RWPE2 (cell line): Measurements from ENCODE around the gene RNASE7.

Experiments used
- ATAC-seq: fragments of 200-7000 bp; cut with Tn5 transposase; 3 replicates; pipeline ENCODE4 v1.9.1; 2021; ENCODE audit warnings: low read depth
- DNase-seq: peaks from one replicate; pipeline ENCODE4 v3.0.0-alpha.2; 2020; ENCODE audit warnings: low spot score
- H3K27ac ChIP-seq: fragments of 450-650 bp; 2 replicates; pipeline ENCODE4 v1.5.1; 2017; ENCODE audit warnings: mild to moderate bottlenecking; ENCODE audit not compliant: poor library complexity, severe bottlenecking
- H3K27me3 ChIP-seq: fragments of 250-450 bp; sonication (Bioruptor Pico); 2 replicates; pipeline ENCODE4 v1.5.1; 2021; ENCODE audit warnings: mild to moderate bottlenecking, moderate library complexity; ENCODE audit not compliant: insufficient read depth, poor library complexity, severe bottlenecking
- H3K36me3 ChIP-seq: fragments of 250-450 bp; sonication (Bioruptor Pico); 2 replicates; pipeline ENCODE4 v1.5.1; 2020; ENCODE audit warnings: low read depth, mild to moderate bottlenecking, moderate library complexity
- H3K4me1 ChIP-seq: fragments of 250-450 bp; sonication (Bioruptor Pico); 2 replicates; pipeline ENCODE4 v1.5.1; 2021; ENCODE audit warnings: mild to moderate bottlenecking, moderate library complexity; ENCODE audit not compliant: insufficient read depth, poor library complexity, severe bottlenecking
- H3K4me3 ChIP-seq: fragments of 250-450 bp; sonication (Bioruptor Pico); 2 replicates; pipeline ENCODE4 v1.5.1; 2021; ENCODE audit warnings: mild to moderate bottlenecking, moderate library complexity; ENCODE audit not compliant: severe bottlenecking
- H3K9me3 ChIP-seq: fragments of 250-450 bp; sonication (Bioruptor Pico); 2 replicates; pipeline ENCODE4 v1.5.1; 2021; ENCODE audit warnings: mild to moderate bottlenecking, moderate library complexity; ENCODE audit not compliant: severe bottlenecking
- TF ChIP-seq, protein P1 (sequence below): fragments of 450-650 bp; IDR thresholded peaks from one replicate; pipeline ENCODE4 v1.5.1; 2017; ENCODE audit warnings: mild to moderate bottlenecking, moderate library complexity; ENCODE audit not compliant: poor library complexity, severe bottlenecking

RNASE7 gene

DNA sequence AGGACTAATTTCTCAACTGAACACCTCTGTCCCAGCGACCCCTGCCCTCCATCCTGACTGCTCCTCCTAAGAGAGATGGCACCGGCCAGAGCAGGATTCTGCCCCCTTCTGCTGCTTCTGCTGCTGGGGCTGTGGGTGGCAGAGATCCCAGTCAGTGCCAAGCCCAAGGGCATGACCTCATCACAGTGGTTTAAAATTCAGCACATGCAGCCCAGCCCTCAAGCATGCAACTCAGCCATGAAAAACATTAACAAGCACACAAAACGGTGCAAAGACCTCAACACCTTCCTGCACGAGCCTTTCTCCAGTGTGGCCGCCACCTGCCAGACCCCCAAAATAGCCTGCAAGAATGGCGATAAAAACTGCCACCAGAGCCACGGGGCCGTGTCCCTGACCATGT is 756 bp downstream of the RNASE7 start:
- H3K4me1 ChIP-seq, result peaks cover 33% of the 10 kb centered on the region
- no peak for ATAC-seq

GRCh38 chr14:21043387-21043973 is 1.3 kb downstream of the RNASE7 start:
- H3K4me3 ChIP-seq, result no peak overlapping the region
- TF ChIP-seq, protein P1, sequence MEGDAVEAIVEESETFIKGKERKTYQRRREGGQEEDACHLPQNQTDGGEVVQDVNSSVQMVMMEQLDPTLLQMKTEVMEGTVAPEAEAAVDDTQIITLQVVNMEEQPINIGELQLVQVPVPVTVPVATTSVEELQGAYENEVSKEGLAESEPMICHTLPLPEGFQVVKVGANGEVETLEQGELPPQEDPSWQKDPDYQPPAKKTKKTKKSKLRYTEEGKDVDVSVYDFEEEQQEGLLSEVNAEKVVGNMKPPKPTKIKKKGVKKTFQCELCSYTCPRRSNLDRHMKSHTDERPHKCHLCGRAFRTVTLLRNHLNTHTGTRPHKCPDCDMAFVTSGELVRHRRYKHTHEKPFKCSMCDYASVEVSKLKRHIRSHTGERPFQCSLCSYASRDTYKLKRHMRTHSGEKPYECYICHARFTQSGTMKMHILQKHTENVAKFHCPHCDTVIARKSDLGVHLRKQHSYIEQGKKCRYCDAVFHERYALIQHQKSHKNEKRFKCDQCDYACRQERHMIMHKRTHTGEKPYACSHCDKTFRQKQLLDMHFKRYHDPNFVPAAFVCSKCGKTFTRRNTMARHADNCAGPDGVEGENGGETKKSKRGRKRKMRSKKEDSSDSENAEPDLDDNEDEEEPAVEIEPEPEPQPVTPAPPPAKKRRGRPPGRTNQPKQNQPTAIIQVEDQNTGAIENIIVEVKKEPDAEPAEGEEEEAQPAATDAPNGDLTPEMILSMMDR, result no peak
- H3K27ac ChIP-seq, result no peak overlapping the region
- DNase-seq, result no peak
- H3K36me3 ChIP-seq, result no peaks in the 10 kb centered on the region
- no peaks in the 10 kb centered on the region for H3K27me3 ChIP-seq
- ATAC-seq, result no peak
- no peaks in the 10 kb centered on the region for H3K9me3 ChIP-seq
- H3K4me1 ChIP-seq, result peaks cover 33% of the 10 kb centered on the region

More for the DNA sequence above, 756 bp downstream of the RNASE7 start:
- H3K4me3 ChIP-seq, result no peak overlapping the region
- no peaks in the 10 kb centered on the region for H3K27me3 ChIP-seq
- H3K9me3 ChIP-seq, result no peaks in the 10 kb centered on the region
- TF ChIP-seq, protein P1, result no peak
- no peaks in the 10 kb centered on the region for H3K36me3 ChIP-seq
- DNase-seq, result no peak
- peak overlapping the region; percentile 83 for H3K27ac ChIP-seq

DNA sequence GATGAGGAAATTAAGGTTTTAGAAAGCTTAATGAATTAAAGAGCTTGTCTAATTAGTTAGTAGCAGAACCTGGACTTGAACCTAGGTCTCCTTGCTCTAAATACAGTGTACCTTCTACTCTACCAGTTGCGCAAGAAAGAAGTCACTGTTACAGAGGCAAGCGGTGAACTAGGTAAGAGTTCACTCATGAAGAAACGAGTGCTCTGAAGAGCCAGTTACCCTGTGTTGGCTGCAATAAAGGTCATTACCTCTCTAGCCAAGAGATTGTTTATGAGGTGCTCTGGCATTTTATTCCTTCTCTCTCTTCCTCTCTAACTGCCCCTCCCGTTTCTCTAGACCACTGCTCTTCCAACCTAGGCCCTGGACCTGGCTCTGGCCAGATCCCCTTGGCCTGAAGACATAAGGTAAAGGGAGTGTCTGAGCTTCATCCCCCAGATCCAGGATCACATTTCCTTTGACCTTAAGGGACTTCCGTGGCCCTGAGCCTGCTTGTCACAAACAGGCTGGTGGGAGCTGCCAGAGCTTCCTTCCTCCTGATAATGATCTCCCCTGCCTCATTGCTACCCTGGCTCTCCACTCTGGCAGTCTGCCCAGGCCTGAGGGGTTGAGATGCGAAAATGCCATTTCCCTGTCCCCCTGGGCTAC is 1.9 kb downstream of the RNASE7 start:
- DNase-seq (no peak), ATAC-seq (no peak)
- Histone ChIP-seq H3K27ac (no peak overlapping the region), H3K9me3 (no peaks in the 10 kb centered on the region), H3K4me3 (no peak overlapping the region), H3K27me3 (no peaks in the 10 kb centered on the region), H3K4me1 (peaks cover 33% of the 10 kb centered on the region), H3K36me3 (no peaks in the 10 kb centered on the region)
- TF ChIP-seq, protein P1, result no peak

DNA sequence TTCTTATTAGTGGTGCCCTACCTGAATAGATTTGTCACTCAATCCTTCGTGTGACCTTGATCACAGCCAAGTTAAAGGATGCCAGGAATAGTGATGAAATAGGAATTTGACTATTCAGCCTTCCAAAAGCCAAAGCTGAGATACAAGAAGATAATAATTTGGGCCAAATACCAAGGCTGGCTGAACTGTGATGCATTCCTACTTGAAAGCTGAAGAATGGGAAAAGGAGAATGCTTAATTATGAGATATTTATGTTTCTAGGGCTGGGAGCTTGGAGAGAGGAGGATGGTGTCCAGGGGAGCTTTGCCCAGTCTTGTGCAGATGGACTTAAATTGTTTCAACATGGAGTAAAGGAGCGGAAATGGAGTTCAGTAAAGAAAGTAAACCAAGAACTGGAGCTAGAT is 5.2 kb downstream of the RNASE7 start:
- TF ChIP-seq, protein P1, result no peak
- Histone ChIP-seq H3K4me1 (peaks cover 6% of the 10 kb centered on the region), H3K27me3 (no peaks in the 10 kb centered on the region), H3K27ac (no peak overlapping the region), H3K4me3 (no peak overlapping the region), H3K36me3 (no peaks in the 10 kb centered on the region), H3K9me3 (no peaks in the 10 kb centered on the region)
- ATAC-seq (no peak), DNase-seq (no peak)

GRCh38 chr14:21048638-21049037 is 6.5 kb downstream of the RNASE7 start:
- ATAC-seq (no peak), DNase-seq (no peak)
- no peaks in the 10 kb centered on the region for H3K27me3 ChIP-seq
- no peaks in the 10 kb centered on the region for H3K36me3 ChIP-seq
- no peak overlapping the region for H3K4me3 ChIP-seq
- TF ChIP-seq, protein P1, result no peak
- H3K27ac ChIP-seq, result no peak overlapping the region
- H3K4me1 ChIP-seq, result no peaks in the 10 kb centered on the region
- H3K9me3 ChIP-seq, result no peaks in the 10 kb centered on the region
